Ishikawa (cell line): ENCODE measurements around the gene ASF1A.

Experiments
- CEBPB ChIP-seq: IDR thresholded peaks from 2 replicates; pipeline ENCODE4 v1.6.1; 2012
- CREB1 ChIP-seq: IDR thresholded peaks from 2 replicates; pipeline ENCODE4 v1.6.1; 2012; ENCODE audit warnings: low read depth
- EGR1 ChIP-seq: IDR thresholded peaks from 2 replicates; pipeline ENCODE4 v1.6.1; 2012
- EP300 ChIP-seq: IDR thresholded peaks from 2 replicates; pipeline ENCODE4 v1.6.1; 2012; ENCODE audit warnings: borderline replicate concordance
- FOXM1 ChIP-seq: IDR thresholded peaks from 2 replicates; pipeline ENCODE4 v1.6.1; 2012; ENCODE audit warnings: low read depth, borderline replicate concordance
- MAX ChIP-seq: IDR thresholded peaks from 2 replicates; pipeline ENCODE4 v1.6.1; 2012
- NFIC ChIP-seq: IDR thresholded peaks from 2 replicates; pipeline ENCODE4 v1.6.1; 2012
- RAD21 ChIP-seq: IDR thresholded peaks from 2 replicates; pipeline ENCODE4 v1.6.1; 2012; ENCODE audit warnings: low read depth
- REST ChIP-seq: IDR thresholded peaks from 2 replicates; pipeline ENCODE4 v1.6.1; 2012; ENCODE audit warnings: low read depth, mild to moderate bottlenecking
- TAF1 ChIP-seq: IDR thresholded peaks from 2 replicates; pipeline ENCODE4 v1.6.1; 2012; ENCODE audit warnings: low read depth, mild to moderate bottlenecking
- TCF12 ChIP-seq: IDR thresholded peaks from 2 replicates; pipeline ENCODE4 v1.6.1; 2012; ENCODE audit warnings: low read depth
- TEAD4 ChIP-seq: IDR thresholded peaks from 2 replicates; pipeline ENCODE4 v1.6.1; 2012
- USF1 ChIP-seq: IDR thresholded peaks from 2 replicates; pipeline ENCODE4 v1.6.1; 2012
- YY1 ChIP-seq: IDR thresholded peaks from 2 replicates; pipeline ENCODE4 v1.6.1; 2012; ENCODE audit warnings: low read depth
- ZBTB7A ChIP-seq: IDR thresholded peaks from 2 replicates; pipeline ENCODE4 v1.6.1; 2012; ENCODE audit warnings: low read depth

ASF1A gene

GRCh38 chr6:118953391-118953790 lies 59.4 kb downstream of the ASF1A start:
- TF ChIP-seq FOXM1 (no peak), YY1 (no peak), CEBPB (no peak), TCF12 (no peak), RAD21 (no peak), CREB1 (no peak), EGR1 (no peak), NFIC (no peak), EP300 (no peak), REST (no peak), USF1 (no peak), ZBTB7A (no peak), TEAD4 (no peak), TAF1 (no peak), MAX (no peak)
